KMS-11 (cell line): Measurements from ENCODE around the gene PEAR1.

Experiments
- H2AFZ ChIP-seq: fragments of 200-600 bp; sonication (generic); 2 replicates; pipeline ENCODE4 v1.6.1; 2016; ENCODE audit warnings: antibody characterized with exemption, mixed run types, low read depth
- H3K27ac ChIP-seq: fragments of 200-600 bp; sonication (generic); 2 replicates; pipeline ENCODE4 v1.6.1; 2016; ENCODE audit warnings: mild to moderate bottlenecking, mixed run types
- H3K27me3 ChIP-seq: fragments of 200-600 bp; sonication (generic); 2 replicates; pipeline ENCODE4 v1.6.1; 2017; ENCODE audit warnings: mild to moderate bottlenecking, low read depth, mixed run types, moderate library complexity; ENCODE audit not compliant: insufficient read depth
- H3K36me3 ChIP-seq: fragments of 200-600 bp; sonication (generic); 2 replicates; pipeline ENCODE4 v1.6.1; 2017; ENCODE audit warnings: mild to moderate bottlenecking, mixed run types; ENCODE audit not compliant: insufficient read depth
- H3K4me1 ChIP-seq: fragments of 200-600 bp; sonication (generic); 2 replicates; pipeline ENCODE4 v1.6.1; 2016; ENCODE audit warnings: mild to moderate bottlenecking, low read depth, mixed run types; ENCODE audit not compliant: poor library complexity, severe bottlenecking
- H3K4me2 ChIP-seq: fragments of 200-600 bp; sonication (generic); 2 replicates; pipeline ENCODE4 v1.7.0; 2016; ENCODE audit warnings: mild to moderate bottlenecking, mixed run types
- H3K4me3 ChIP-seq: fragments of 200-600 bp; sonication (generic); IDR thresholded peaks from 2 replicates; pipeline ENCODE4 v1.6.1; 2017; ENCODE audit warnings: low read depth, low read length, mixed read lengths; ENCODE audit not compliant: insufficient read depth
- H3K79me2 ChIP-seq: fragments of 200-600 bp; sonication (generic); 2 replicates; pipeline ENCODE4 v1.6.1; 2016; ENCODE audit warnings: low read depth, mixed run types; ENCODE audit not compliant: insufficient read depth
- H3K9ac ChIP-seq: fragments of 200-600 bp; sonication (generic); 2 replicates; pipeline ENCODE4 v1.6.1; 2016; ENCODE audit warnings: mild to moderate bottlenecking, mixed run types
- H4K20me1 ChIP-seq: fragments of 200-600 bp; sonication (generic); 2 replicates; pipeline ENCODE4 v1.6.1; 2016; ENCODE audit warnings: mild to moderate bottlenecking, mixed run types; ENCODE audit not compliant: insufficient read depth
- CTCF ChIP-seq: fragments of 200-600 bp; sonication (generic); conservative IDR thresholded peaks from 2 replicates; pipeline ENCODE4 v1.6.1; 2017; ENCODE audit warnings: low read depth, mild to moderate bottlenecking, antibody characterized with exemption, low read length, moderate library complexity, mixed read lengths

PEAR1 gene

GRCh38 chr1:156959925-156960324 lies 66.4 kb downstream of the PEAR1 start:
- H3K36me3 ChIP-seq: no peaks in the 10 kb centered on the region
- no peaks in the 10 kb centered on the region for H3K27me3 ChIP-seq
- no peaks in the 10 kb centered on the region for H3K79me2 ChIP-seq
- H4K20me1 ChIP-seq: no peaks in the 10 kb centered on the region
- no peak for TF ChIP-seq CTCF
- H3K4me1 ChIP-seq: peaks cover 38% of the 10 kb centered on the region
- no peak overlapping the region for H3K9ac ChIP-seq
- no peak overlapping the region for H2AFZ ChIP-seq
- no peak overlapping the region for H3K27ac ChIP-seq
- H3K4me3 ChIP-seq: no peak overlapping the region
- H3K4me2 ChIP-seq: peak overlapping the region; percentile 27; the same call in 1 of the 2 replicates

- Histone ChIP-seq H4K20me1 (no peaks in the 10 kb centered on the region), H3K9ac (no peak overlapping the region), H3K4me3 (no peak overlapping the region), H3K79me2 (no peaks in the 10 kb centered on the region), H3K36me3 (no peaks in the 10 kb centered on the region), H3K4me2 (no peak overlapping the region), H3K27ac (no peak overlapping the region), H3K4me1 (peaks cover 38% of the 10 kb centered on the region), H2AFZ (no peak overlapping the region), H3K27me3 (no peaks in the 10 kb centered on the region)
- peak; percentile 95 for TF ChIP-seq CTCF
Observed at GRCh38 chr1:156961709-156962108, 68.2 kb downstream of the PEAR1 start.

- Histone ChIP-seq H3K79me2 (no peaks in the 10 kb centered on the region), H3K36me3 (no peaks in the 10 kb centered on the region), H3K27me3 (no peaks in the 10 kb centered on the region), H3K4me3 (no peak overlapping the region), H4K20me1 (no peaks in the 10 kb centered on the region), H3K9ac (no peak overlapping the region), H3K4me1 (peaks cover 27% of the 10 kb centered on the region), H3K4me2 (no peak overlapping the region), H2AFZ (no peak overlapping the region), H3K27ac (no peak overlapping the region)
- TF ChIP-seq CTCF: no peak
Observed at GRCh38 chr1:156963621-156964020, 70.1 kb downstream of the PEAR1 start.

- H2AFZ ChIP-seq: no peak overlapping the region
- no peaks in the 10 kb centered on the region for H4K20me1 ChIP-seq
- no peak overlapping the region for H3K9ac ChIP-seq
- H3K27ac ChIP-seq: no peak overlapping the region
- H3K4me3 ChIP-seq: no peak overlapping the region
- TF ChIP-seq CTCF: no peak
- H3K36me3 ChIP-seq: no peaks in the 10 kb centered on the region
- no peaks in the 10 kb centered on the region for H3K27me3 ChIP-seq
- no peaks in the 10 kb centered on the region for H3K79me2 ChIP-seq
- peaks cover 18% of the 10 kb centered on the region for H3K4me1 ChIP-seq
- H3K4me2 ChIP-seq: no peak overlapping the region
Observed at GRCh38 chr1:156964441-156964840, 70.9 kb downstream of the PEAR1 start.
